ENCODE results near the gene NCCRP1.

- TF ChIP-seq POU6F1 (CRISPR knock-in tag; IDR thresholded peaks at IDR 0.05; ENCODE audit: borderline replicate concordance, low read depth) (no peak), CREB5 (CRISPR knock-in tag; IDR thresholded peaks at IDR 0.05; ENCODE audit: low read depth) (no peak), ZFP30 (CRISPR knock-in tag; IDR thresholded peaks at IDR 0.05) (no peak), RARB (CRISPR knock-in tag; IDR thresholded peaks at IDR 0.05) (no peak), ZNF8 (CRISPR knock-in tag; IDR thresholded peaks at IDR 0.05) (no peak), PATZ1 (CRISPR knock-in tag; IDR thresholded peaks at IDR 0.05; ENCODE audit: borderline replicate concordance) (no peak), CSDC2 (CRISPR knock-in tag; IDR thresholded peaks at IDR 0.05) (no peak), GLIS3 (CRISPR knock-in tag; IDR thresholded peaks at IDR 0.05) (no peak), TSHZ2 (CRISPR knock-in tag; IDR thresholded peaks at IDR 0.05) (no peak), CSRNP3 (CRISPR knock-in tag; IDR thresholded peaks at IDR 0.05) (no peak), SNAI2 (CRISPR knock-in tag; IDR thresholded peaks at IDR 0.05) (no peak)
Observed at GRCh38 chr19:39150807-39151600, 45.8 kb upstream of the NCCRP1 start.

All from SK-N-SH treated with all-trans-retinoic acid at 6 μM for 48 hours (cell line).